GM12878 (cell line): ENCODE data around the gene ITSN1. TPM values are rescaled to one million over a fixed set of nuclear protein-coding genes. Genes with fewer than 3 reads are reported as not detected.

ENCODE experiments used
- ATAC-seq: fragments of 200-7000 bp; cut with Tn5 transposase; 3 replicates; pipeline ENCODE4 v1.9.1; 2020; ENCODE audit warnings: mild to moderate bottlenecking, moderate library complexity
- BruUV-seq: library from RNA; stranded (reverse); fragments of 400-500 nt; replicated peaks from 2 replicates; lab custom pipeline; 2021; lab: Mats Ljungman, UMichigan
- CTCF ChIA-PET: fragments of 300-600 bp; sonication (Branson Sonifier 250); formaldehyde crosslinking; extraction: SDS; loops from one replicate; lab custom pipeline; 2021; ENCODE audit warnings: inconsistent platforms; lab: Yijun Ruan, JAX
- POLR2A ChIA-PET: fragments of 350-600 bp; formaldehyde crosslinking; extraction: SDS; loops from one replicate; lab custom pipeline; 2021; ENCODE audit warnings: inconsistent platforms; lab: Charles Lee
- RAD21 ChIA-PET: fragments of 300-600 bp; sonication (Branson Sonifier 250); formaldehyde crosslinking; loops from one replicate; lab custom pipeline; 2023; ENCODE audit warnings: antibody characterized with exemption; ENCODE audit not compliant: unreplicated experiment; lab: Charles Lee
- SMC1A ChIA-PET: fragments of 300-600 bp; sonication (Branson Sonifier 250); formaldehyde crosslinking; loops from one replicate; lab custom pipeline; 2023; ENCODE audit not compliant: unreplicated experiment, uncharacterized antibody; lab: Charles Lee
- DNase-seq: peaks from one replicate; pipeline ENCODE4 v3.0.0-alpha.2; 2011; ENCODE audit warnings: low read depth, low spot score
- FAIRE-seq: peaks from 3 replicates; lab custom pipeline; 2011; peaks lifted over from hg19 to GRCh38; lab: Jason Lieb, UNC
- H2AFZ ChIP-seq: 2 replicates; pipeline ENCODE4 v1.6.0; 2011; ENCODE audit warnings: low read depth, low read length, control low read depth; ENCODE audit not compliant: control insufficient read depth
- H3K27ac ChIP-seq: 2 replicates; pipeline ENCODE4 v1.5.1; 2011; ENCODE audit warnings: control low read depth; ENCODE audit not compliant: control insufficient read depth, insufficient read depth
- H3K27me3 ChIP-seq, 2 experiments: replicated peaks in 1 of 2; 2 replicates each; pipeline versions ENCODE4 v1.6.0 to v1.6.1; 2011; ENCODE audit warnings: low read length in 1 of 2; ENCODE audit not compliant: control insufficient read depth in 2 of 2, insufficient read depth in 2 of 2
- H3K36me3 ChIP-seq, 2 experiments: 2 replicates each; pipeline ENCODE4 v1.5.1; 2011; ENCODE audit warnings: low read length in 1 of 2; ENCODE audit not compliant: control insufficient read depth in 2 of 2, insufficient read depth in 2 of 2
- H3K4me1 ChIP-seq: 2 replicates; pipeline ENCODE4 v1.6.1; 2011; ENCODE audit warnings: mild to moderate bottlenecking, low read length, moderate library complexity, mixed read lengths; ENCODE audit not compliant: control insufficient read depth, insufficient read depth
- H3K4me2 ChIP-seq: 2 replicates; pipeline ENCODE4 v1.6.0; 2011; ENCODE audit warnings: control low read depth; ENCODE audit not compliant: control insufficient read depth, insufficient read depth
- H3K4me3 ChIP-seq: fragments of 200-600 bp; sonication (generic); 2 replicates; pipeline ENCODE4 v1.5.1; 2016
- H3K79me2 ChIP-seq: 2 replicates; pipeline ENCODE4 v1.6.0; 2011; ENCODE audit warnings: low read length; ENCODE audit not compliant: control insufficient read depth, insufficient read depth
- H3K9ac ChIP-seq: 2 replicates; pipeline ENCODE4 v1.8.0; 2011; ENCODE audit warnings: low read length, control low read depth, mixed read lengths; ENCODE audit not compliant: control insufficient read depth, insufficient read depth
- H3K9me3 ChIP-seq: replicated peaks from 3 replicates; pipeline ENCODE4 v1.5.1; 2011; ENCODE audit warnings: mild to moderate bottlenecking, low read length; ENCODE audit not compliant: control insufficient read depth, insufficient read depth
- H4K20me1 ChIP-seq: 2 replicates; pipeline ENCODE4 v1.6.0; 2011; ENCODE audit not compliant: control insufficient read depth, insufficient read depth
- CHD2 ChIP-seq: IDR thresholded peaks from 2 replicates; pipeline ENCODE4 v1.6.1; 2011; ENCODE audit warnings: low read depth, low read length, improper control_type of control experiment, borderline replicate concordance
- EED ChIP-seq: sonication (generic); IDR thresholded peaks from 2 replicates; pipeline ENCODE4 v1.6.1; 2016; ENCODE audit warnings: antibody characterized with exemption, low read depth
- EGR1 ChIP-seq, 2 experiments: IDR thresholded peaks; 1 replicate in 1 of 2; 2 replicates in 1 of 2; pipeline ENCODE4 v1.6.1; 2011 to 2012; ENCODE audit warnings: low read depth in 2 of 2, low read length in 2 of 2, borderline replicate concordance in 1 of 2, mild to moderate bottlenecking in 1 of 2, moderate library complexity in 1 of 2
- GATAD2B ChIP-seq: fragments of 450-650 bp; conservative IDR thresholded peaks from 2 replicates; pipeline ENCODE4 v1.6.1; 2017; ENCODE audit warnings: low read depth, mild to moderate bottlenecking, moderate library complexity
- MEF2A ChIP-seq: IDR thresholded peaks from 2 replicates; pipeline ENCODE4 v1.6.1; 2011; ENCODE audit warnings: low read depth, mild to moderate bottlenecking, low read length, moderate library complexity; ENCODE audit not compliant: insufficient read depth
- NBN ChIP-seq: fragments of 450-650 bp; IDR thresholded peaks from 2 replicates; pipeline ENCODE4 v1.6.1; 2016
- NFYA ChIP-seq: IDR thresholded peaks from 2 replicates; pipeline ENCODE4 v1.6.1; 2011; ENCODE audit warnings: low read depth, mild to moderate bottlenecking, low read length, improper control_type of control experiment, borderline replicate concordance
- POLR2A ChIP-seq: IDR thresholded peaks from 2 replicates; pipeline ENCODE4 v1.6.1; 2011; ENCODE audit warnings: low read depth, mild to moderate bottlenecking, low read length
- RB1 ChIP-seq: fragments of 450-650 bp; formaldehyde crosslinking; IDR thresholded peaks from 2 replicates; pipeline ENCODE4 v1.6.1; 2017; ENCODE audit warnings: mild to moderate bottlenecking, borderline replicate concordance
- ZNF217 ChIP-seq: fragments of 450-650 bp; IDR thresholded peaks from 2 replicates; pipeline ENCODE4 v1.6.1; 2017; ENCODE audit warnings: antibody characterized with exemption, mild to moderate bottlenecking
- ZNF274 ChIP-seq: IDR thresholded peaks from one replicate; pipeline ENCODE4 v1.8.0; 2011; ENCODE audit not compliant: insufficient read length, insufficient read depth
- WGBS: methylation state at CpG from one replicate; pipeline ENCODE4 v1.1.6; 2016; ENCODE audit warnings: low lambda C conversion rate; ENCODE audit not compliant: insufficient replicate concordance, insufficient coverage; ENCODE audit errors: missing lambda C conversion rate; 5-methylcytosine and 5-hydroxymethylcytosine counted together
- in situ Hi-C: fragments of 300-500 bp; cut with MboI; formaldehyde crosslinking; loops from 9 replicates; pipeline ENCODE4 v1.14.3; 2018; ENCODE audit warnings: mixed read lengths
- intact Hi-C: fragments of 100-400 bp; cut with micrococcal nuclease; formaldehyde crosslinking; loops from one replicate; pipeline ENCODE4 v1.14.2; 2022; ENCODE audit not compliant: unreplicated experiment
- polyA plus RNA-seq, 11 experiments: library from polyadenylated mRNA; depleted of rRNA in 4 of 11; unstranded in 6 of 11; stranded (reverse) in 5 of 11; fragments of >200 nt; fragmentation: Nextera tagmentation in 4 of 11; fragmentation: Illumina TruSeq in 1 of 11; extraction: Ambion mirVana in 4 of 11; extraction: Trizol in 1 of 11; gene quantifications; 1 replicate in 1 of 11; 2 replicates in 10 of 11; pipeline versions ENCODE4 v1.2.1 to v1.2.3, GENCODE V29; 2011 to 2016; ENCODE audit warnings: inconsistent platforms in 2 of 11, missing spikeins in 2 of 11, low read depth in 1 of 11
- total RNA-seq, 4 experiments: library from RNA; depleted of rRNA in 3 of 4; stranded (reverse); fragments of >200 nt in 3 of 4; fragmentation: Illumina TruSeq in 1 of 4; extraction: Trizol in 1 of 4; gene quantifications; 2 replicates each; pipeline versions ENCODE4 v1.2.1 to v1.2.3, GENCODE V29; 2013 to 2021
- TF ChIP-seq, protein P1 (sequence below): IDR thresholded peaks from 2 replicates; pipeline ENCODE4 v1.6.1; 2011; ENCODE audit warnings: borderline replicate concordance, low read depth, mild to moderate bottlenecking, moderate library complexity, low read length; ENCODE audit not compliant: insufficient read depth, poor library complexity, severe bottlenecking
- TF ChIP-seq, protein P2 (sequence below): fragments of 150-350 bp; IDR thresholded peaks from 2 replicates; pipeline ENCODE4 v1.6.1; 2014; ENCODE audit warnings: mild to moderate bottlenecking, low read depth, low read length
- TF ChIP-seq, protein P3 (sequence below): fragments of 450-650 bp; IDR thresholded peaks from 2 replicates; pipeline ENCODE4 v1.6.1; 2017; ENCODE audit warnings: mild to moderate bottlenecking, low read depth, inconsistent platforms; ENCODE audit not compliant: poor library complexity, severe bottlenecking
- TF ChIP-seq, protein P4 (sequence below): fragments of 450-650 bp; IDR thresholded peaks from 2 replicates; pipeline ENCODE4 v1.6.1; 2016; ENCODE audit warnings: mild to moderate bottlenecking

ITSN1 gene
- total and polyA plus RNA-seq, 10 of the 15 experiments (the other 5 are each of a cell fraction or from before 2014, with no cell fraction given) = 0.89 to 10.6 (median 4.8) TPM

DNA sequence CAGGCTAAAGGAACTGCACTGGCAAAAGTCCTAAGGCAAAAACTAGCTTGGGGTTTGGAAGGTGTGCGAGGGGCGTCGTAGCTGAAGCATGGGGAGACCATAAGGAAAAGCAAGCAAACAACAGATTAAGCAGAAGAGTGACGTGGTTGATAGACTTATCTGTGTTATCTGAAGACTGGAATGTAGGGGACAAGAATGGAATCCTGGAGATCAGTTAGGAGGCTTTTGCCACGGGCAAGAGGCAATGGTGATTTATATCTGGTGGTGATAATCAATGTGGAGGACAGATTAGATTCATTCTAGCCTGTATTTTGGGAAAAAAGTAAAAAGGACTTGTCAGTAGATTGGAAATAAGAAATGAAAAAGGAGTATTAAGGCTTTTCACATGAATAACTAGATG is 97.4 kb downstream of the ITSN1 start:
- Histone ChIP-seq H3K9ac (no peak overlapping the region), H3K4me2 (no peak overlapping the region), H4K20me1 (no peaks in the 10 kb centered on the region), H3K9me3 (no peaks in the 10 kb centered on the region), H2AFZ (no peak overlapping the region), H3K36me3 (no peaks in the 10 kb centered on the region), H3K79me2 (no peaks in the 10 kb centered on the region), H3K27ac (no peak overlapping the region), H3K4me1 (no peaks in the 10 kb centered on the region), H3K27me3 (no peaks in the 10 kb centered on the region), H3K4me3 (no peak overlapping the region)
- ChIA-PET SMC1A (interaction anchor here (0.7 to 1.4 kb wide), 3 partner anchors 9 to 54 kb away, joined by 3 read pairs; no protein-coding TSS in a partner anchor), POLR2A (no interaction called here), RAD21 (no interaction called here), CTCF (no interaction called here)
- intact Hi-C loops (no loop called here), in situ Hi-C loops (no loop called here)
- DNase-seq (no peak), FAIRE-seq (no peak), ATAC-seq (no peak)
- no TSS peak for BruUV-seq
- 28% methylated on average over 5 of the region's 5 CpGs for WGBS
- TF ChIP-seq RB1 = no peak
- TF ChIP-seq, protein P1, sequence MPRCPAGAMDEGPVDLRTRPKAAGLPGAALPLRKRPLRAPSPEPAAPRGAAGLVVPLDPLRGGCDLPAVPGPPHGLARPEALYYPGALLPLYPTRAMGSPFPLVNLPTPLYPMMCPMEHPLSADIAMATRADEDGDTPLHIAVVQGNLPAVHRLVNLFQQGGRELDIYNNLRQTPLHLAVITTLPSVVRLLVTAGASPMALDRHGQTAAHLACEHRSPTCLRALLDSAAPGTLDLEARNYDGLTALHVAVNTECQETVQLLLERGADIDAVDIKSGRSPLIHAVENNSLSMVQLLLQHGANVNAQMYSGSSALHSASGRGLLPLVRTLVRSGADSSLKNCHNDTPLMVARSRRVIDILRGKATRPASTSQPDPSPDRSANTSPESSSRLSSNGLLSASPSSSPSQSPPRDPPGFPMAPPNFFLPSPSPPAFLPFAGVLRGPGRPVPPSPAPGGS = no peak
- TF ChIP-seq, protein P2, sequence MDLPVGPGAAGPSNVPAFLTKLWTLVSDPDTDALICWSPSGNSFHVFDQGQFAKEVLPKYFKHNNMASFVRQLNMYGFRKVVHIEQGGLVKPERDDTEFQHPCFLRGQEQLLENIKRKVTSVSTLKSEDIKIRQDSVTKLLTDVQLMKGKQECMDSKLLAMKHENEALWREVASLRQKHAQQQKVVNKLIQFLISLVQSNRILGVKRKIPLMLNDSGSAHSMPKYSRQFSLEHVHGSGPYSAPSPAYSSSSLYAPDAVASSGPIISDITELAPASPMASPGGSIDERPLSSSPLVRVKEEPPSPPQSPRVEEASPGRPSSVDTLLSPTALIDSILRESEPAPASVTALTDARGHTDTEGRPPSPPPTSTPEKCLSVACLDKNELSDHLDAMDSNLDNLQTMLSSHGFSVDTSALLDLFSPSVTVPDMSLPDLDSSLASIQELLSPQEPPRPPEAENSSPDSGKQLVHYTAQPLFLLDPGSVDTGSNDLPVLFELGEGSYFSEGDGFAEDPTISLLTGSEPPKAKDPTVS = no peak
- TF ChIP-seq POLR2A = no peak
- TF ChIP-seq, protein P3, sequence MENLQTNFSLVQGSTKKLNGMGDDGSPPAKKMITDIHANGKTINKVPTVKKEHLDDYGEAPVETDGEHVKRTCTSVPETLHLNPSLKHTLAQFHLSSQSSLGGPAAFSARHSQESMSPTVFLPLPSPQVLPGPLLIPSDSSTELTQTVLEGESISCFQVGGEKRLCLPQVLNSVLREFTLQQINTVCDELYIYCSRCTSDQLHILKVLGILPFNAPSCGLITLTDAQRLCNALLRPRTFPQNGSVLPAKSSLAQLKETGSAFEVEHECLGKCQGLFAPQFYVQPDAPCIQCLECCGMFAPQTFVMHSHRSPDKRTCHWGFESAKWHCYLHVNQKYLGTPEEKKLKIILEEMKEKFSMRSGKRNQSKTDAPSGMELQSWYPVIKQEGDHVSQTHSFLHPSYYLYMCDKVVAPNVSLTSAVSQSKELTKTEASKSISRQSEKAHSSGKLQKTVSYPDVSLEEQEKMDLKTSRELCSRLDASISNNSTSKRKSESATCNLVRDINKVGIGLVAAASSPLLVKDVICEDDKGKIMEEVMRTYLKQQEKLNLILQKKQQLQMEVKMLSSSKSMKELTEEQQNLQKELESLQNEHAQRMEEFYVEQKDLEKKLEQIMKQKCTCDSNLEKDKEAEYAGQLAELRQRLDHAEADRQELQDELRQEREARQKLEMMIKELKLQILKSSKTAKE = no peak
- no peak for TF ChIP-seq ZNF217
- TF ChIP-seq, protein P4, sequence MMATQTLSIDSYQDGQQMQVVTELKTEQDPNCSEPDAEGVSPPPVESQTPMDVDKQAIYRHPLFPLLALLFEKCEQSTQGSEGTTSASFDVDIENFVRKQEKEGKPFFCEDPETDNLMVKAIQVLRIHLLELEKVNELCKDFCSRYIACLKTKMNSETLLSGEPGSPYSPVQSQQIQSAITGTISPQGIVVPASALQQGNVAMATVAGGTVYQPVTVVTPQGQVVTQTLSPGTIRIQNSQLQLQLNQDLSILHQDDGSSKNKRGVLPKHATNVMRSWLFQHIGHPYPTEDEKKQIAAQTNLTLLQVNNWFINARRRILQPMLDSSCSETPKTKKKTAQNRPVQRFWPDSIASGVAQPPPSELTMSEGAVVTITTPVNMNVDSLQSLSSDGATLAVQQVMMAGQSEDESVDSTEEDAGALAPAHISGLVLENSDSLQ = no peak
- no peak for TF ChIP-seq GATAD2B
- no peak for TF ChIP-seq MEF2A
- TF ChIP-seq NBN = no peak
- no peak for TF ChIP-seq NFYA
- TF ChIP-seq EED = no peak
- no peak for TF ChIP-seq CHD2
- TF ChIP-seq ZNF274 = no peak
- TF ChIP-seq EGR1 (IDR thresholded peaks at IDR 0.05; ENCODE audit: borderline replicate concordance in 1 of 2, low read depth in 2 of 2, low read length in 2 of 2) = no peak
